Thyroid gland (tissue), 4 donors: ENCODE measurements around the gene TGFBR3. TPM values are rescaled to one million over a fixed set of nuclear protein-coding genes. Genes with fewer than 3 reads are reported as not detected.

Experiments
- DNase-seq, 2 donors: peaks; one replicate each; pipeline ENCODE4 v3.0.0-alpha.2; 2019
- H3K27ac ChIP-seq, 3 donors: fragments of 200-600 bp; sonication (generic); 1 replicate in 2 of 3; 2 replicates in 1 of 3; pipeline ENCODE4 v1.5.1; 2016 to 2019; ENCODE audit warnings: mild to moderate bottlenecking in 1 of 3, moderate library complexity in 1 of 3
- H3K27me3 ChIP-seq: fragments of 200-600 bp; sonication (generic); one replicate; pipeline ENCODE4 v1.5.1; 2019
- H3K36me3 ChIP-seq, 2 donors: fragments of 200-600 bp; sonication (generic); one replicate each; pipeline ENCODE4 v1.5.1; 2016 to 2019
- H3K4me1 ChIP-seq, 2 donors: fragments of 200-600 bp; sonication (generic); one replicate each; pipeline ENCODE4 v1.5.1; 2017 to 2019
- H3K4me3 ChIP-seq, 3 donors: fragments of 200-600 bp; sonication (generic); replicated peaks in 1 of 3; 1 replicate in 2 of 3; 2 replicates in 1 of 3; pipeline ENCODE4 v1.5.1; 2016; ENCODE audit warnings: mild to moderate bottlenecking in 1 of 3
- H3K9me3 ChIP-seq: fragments of 200-600 bp; sonication (generic); one replicate; pipeline ENCODE4 v1.5.1; 2017
- POLR2A ChIP-seq, 2 donors: fragments of 450-650 bp; IDR thresholded peaks; one replicate each; pipeline ENCODE4 v1.6.1; 2017; ENCODE audit warnings: antibody characterized with exemption in 2 of 2, mild to moderate bottlenecking in 2 of 2, moderate library complexity in 1 of 2
- WGBS, 2 donors: methylation state at CpG; one replicate each; pipeline ENCODE4 v1.1.5; 2017; 5-methylcytosine and 5-hydroxymethylcytosine counted together
- intact Hi-C: fragments of 100-400 bp; cut with DNase I; formaldehyde crosslinking; loops from one replicate; pipeline ENCODE4 v1.15.1; 2023
- total RNA-seq, 4 donors: library from RNA; depleted of rRNA; stranded (reverse); fragments of >200 nt; gene quantifications; one replicate each; pipeline ENCODE4 v1.2.3, GENCODE V29; 2016
- TF ChIP-seq, protein P1 (sequence below), 6 experiments: fragments of 200-600 bp in 3 of 6; fragments of 450-650 bp in 3 of 6; sonication (generic) in 3 of 6; IDR thresholded peaks; one replicate each; pipeline ENCODE4 v1.5.1; 2016 to 2019; ENCODE audit warnings: antibody characterized with exemption in 6 of 6, mild to moderate bottlenecking in 2 of 6, inconsistent platforms in 1 of 6, moderate library complexity in 1 of 6

The TGFBR3 gene
- total RNA-seq, 4 donors from 2014 or later = 37.2 to 223 (median 106) TPM

DNA sequence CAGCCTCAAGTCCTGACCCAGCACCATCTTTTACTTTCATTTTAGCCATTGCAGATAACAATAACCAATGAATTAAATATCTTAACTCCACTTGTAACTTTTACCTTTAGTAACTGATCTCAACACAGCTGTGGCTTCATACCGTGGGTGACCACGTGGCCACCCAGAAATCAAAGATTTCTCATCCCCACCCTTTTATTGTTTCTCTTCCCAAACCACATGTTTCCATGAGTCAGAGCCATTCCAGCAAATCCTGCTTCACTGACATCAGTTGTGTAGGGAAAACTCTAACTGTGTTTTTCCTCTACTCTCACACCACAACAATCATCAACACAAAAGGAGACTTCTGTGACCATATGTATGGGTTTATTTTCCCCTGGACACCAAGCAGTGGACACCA is 38.2 kb upstream of the TGFBR3 start:
- H3K27me3 ChIP-seq = no peaks in the 10 kb centered on the region
- H3K4me1 ChIP-seq = peaks cover 0 to 6% of the 10 kb centered on the region in 2 donors
- no peak for DNase-seq
- WGBS, 2 donors = 80 to 82% methylated on average over 2 of the region's 2 CpGs
- no peaks in the 10 kb centered on the region for H3K9me3 ChIP-seq
- intact Hi-C loops = loop anchor here (10.0 kb wide), 1 partner anchor 639 kb away; no protein-coding TSS in a partner anchor
- no peak overlapping the region for H3K4me3 ChIP-seq
- TF ChIP-seq, protein P1, sequence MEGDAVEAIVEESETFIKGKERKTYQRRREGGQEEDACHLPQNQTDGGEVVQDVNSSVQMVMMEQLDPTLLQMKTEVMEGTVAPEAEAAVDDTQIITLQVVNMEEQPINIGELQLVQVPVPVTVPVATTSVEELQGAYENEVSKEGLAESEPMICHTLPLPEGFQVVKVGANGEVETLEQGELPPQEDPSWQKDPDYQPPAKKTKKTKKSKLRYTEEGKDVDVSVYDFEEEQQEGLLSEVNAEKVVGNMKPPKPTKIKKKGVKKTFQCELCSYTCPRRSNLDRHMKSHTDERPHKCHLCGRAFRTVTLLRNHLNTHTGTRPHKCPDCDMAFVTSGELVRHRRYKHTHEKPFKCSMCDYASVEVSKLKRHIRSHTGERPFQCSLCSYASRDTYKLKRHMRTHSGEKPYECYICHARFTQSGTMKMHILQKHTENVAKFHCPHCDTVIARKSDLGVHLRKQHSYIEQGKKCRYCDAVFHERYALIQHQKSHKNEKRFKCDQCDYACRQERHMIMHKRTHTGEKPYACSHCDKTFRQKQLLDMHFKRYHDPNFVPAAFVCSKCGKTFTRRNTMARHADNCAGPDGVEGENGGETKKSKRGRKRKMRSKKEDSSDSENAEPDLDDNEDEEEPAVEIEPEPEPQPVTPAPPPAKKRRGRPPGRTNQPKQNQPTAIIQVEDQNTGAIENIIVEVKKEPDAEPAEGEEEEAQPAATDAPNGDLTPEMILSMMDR (IDR thresholded peaks at IDR 0.05) = no peak
- no peak for TF ChIP-seq POLR2A (IDR thresholded peaks at IDR 0.05)
- no peaks in the 10 kb centered on the region for H3K36me3 ChIP-seq
- no peak overlapping the region for H3K27ac ChIP-seq

DNA sequence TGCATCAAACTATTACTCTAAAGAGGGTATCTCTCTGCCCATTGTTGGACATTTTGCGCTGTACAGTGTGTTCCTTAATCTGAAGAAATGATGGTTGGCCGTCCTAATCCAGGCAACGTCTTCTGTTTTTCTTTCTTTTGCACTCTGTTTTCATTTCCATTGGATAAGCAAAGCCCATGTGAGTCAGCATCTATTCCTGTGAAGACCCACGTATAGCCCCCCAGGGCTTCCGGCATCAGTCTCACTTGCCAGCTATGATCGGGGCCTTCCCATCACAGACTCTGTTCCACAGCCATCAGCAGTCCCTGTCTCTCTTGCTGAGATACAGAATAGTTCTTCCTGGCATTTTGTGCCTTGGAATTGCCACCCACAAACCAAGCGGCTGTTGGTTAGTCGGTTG is 34.0 kb upstream of the TGFBR3 start:
- Histone ChIP-seq H3K9me3 (no peaks in the 10 kb centered on the region), H3K4me3 (no peak overlapping the region), H3K36me3 (no peaks in the 10 kb centered on the region), H3K27me3 (no peaks in the 10 kb centered on the region), H3K27ac (no peak overlapping the region), H3K4me1 (no peaks in the 10 kb centered on the region)
- no peak for DNase-seq
- 87 to 88% methylated on average over 8 of the region's 8 CpGs for WGBS, 2 donors
- intact Hi-C loops = loop anchor here (10.0 kb wide), 1 partner anchor 635 kb away; no protein-coding TSS in a partner anchor
- no peak for TF ChIP-seq POLR2A (IDR thresholded peaks at IDR 0.05)

DNA sequence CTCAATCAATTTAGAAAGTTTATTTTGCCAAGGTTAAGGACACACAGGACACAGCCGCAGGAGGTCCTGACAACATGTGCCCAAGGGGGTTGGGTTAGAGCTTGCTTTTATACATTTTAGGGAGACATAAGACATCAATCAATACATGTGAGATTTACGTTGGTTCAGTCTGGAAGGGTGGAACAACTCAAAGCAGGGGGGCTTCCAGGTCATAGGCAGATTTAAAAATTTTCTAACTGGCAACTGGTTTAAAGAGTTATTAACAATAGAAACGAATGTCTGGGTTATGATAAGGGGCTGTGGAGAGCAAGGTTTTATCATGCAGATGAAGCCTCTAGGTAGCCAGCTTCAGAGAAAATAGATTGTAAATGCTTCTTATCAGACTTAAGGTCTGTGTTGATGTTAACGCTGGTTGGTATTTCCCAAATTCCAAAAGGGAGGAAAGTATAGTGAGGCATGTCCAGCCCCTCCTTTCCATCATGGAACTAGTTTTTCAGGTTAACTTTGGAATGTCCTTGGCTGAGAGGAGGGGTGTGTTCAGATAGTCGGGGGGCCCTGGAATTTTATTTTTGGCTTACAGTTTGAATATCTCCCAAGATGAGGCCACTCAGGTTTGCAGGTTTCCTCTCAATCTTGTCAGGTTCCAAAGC is 31.0 kb upstream of the TGFBR3 start:
- H3K9me3 ChIP-seq = no peaks in the 10 kb centered on the region
- WGBS, 2 donors = 55 to 58% methylated on average over 5 of the region's 5 CpGs
- TF ChIP-seq, protein P1 (IDR thresholded peaks at IDR 0.05) = no peak
- no peak for TF ChIP-seq POLR2A (IDR thresholded peaks at IDR 0.05)
- no peaks in the 10 kb centered on the region for H3K36me3 ChIP-seq
- DNase-seq = no peak
- no peak overlapping the region for H3K4me3 ChIP-seq
- H3K27ac ChIP-seq = no peak overlapping the region
- intact Hi-C loops = no loop called here
- no peaks in the 10 kb centered on the region for H3K27me3 ChIP-seq
- no peaks in the 10 kb centered on the region for H3K4me1 ChIP-seq

DNA sequence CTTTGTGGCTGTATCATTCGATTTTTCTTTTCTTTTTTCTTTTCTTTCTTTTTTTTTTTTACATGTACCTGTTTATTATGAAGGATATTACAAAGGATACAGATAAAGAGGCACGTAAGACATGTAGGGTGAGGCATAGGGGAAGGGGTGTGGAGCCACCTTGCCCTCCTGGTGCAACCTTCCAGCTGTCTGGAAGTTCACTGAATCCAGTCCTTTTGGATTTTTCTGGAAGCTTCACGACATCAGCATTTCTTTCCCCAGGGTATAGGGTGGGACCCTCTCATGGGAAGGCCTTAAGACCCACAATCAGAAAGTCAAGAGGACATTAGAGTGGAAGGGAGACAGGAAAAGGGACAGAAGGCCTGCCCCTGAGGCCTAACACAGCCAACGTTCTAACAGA is 30.1 kb upstream of the TGFBR3 start:
- no peak overlapping the region for H3K27ac ChIP-seq
- no peak overlapping the region for H3K4me3 ChIP-seq
- DNase-seq = no peak
- H3K4me1 ChIP-seq = no peaks in the 10 kb centered on the region
- TF ChIP-seq, protein P1 (IDR thresholded peaks at IDR 0.05) = no peak
- no peak for TF ChIP-seq POLR2A (IDR thresholded peaks at IDR 0.05)
- 86 to 87% methylated on average over 4 of the region's 4 CpGs for WGBS, 2 donors
- intact Hi-C loops = no loop called here
- no peaks in the 10 kb centered on the region for H3K9me3 ChIP-seq
- no peaks in the 10 kb centered on the region for H3K36me3 ChIP-seq
- H3K27me3 ChIP-seq = no peaks in the 10 kb centered on the region

DNA sequence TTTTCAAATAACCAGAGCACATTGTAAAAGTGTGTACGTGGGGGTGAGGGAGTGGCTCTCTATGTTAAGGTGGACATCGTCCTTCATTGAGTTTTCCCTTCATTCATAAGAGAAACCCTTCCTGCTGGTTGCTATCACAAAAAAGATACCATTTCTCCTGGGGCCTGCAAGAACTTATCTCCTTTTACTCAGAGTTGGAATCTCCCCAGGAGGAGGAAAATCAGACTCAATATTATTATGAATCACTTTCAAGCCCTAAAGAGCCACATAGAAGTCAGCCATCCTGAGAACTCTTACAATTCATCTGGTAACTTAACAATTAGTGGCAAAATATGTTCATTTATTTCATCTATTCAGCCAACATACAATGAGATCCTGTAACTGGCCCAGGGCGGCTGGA is 27.1 kb upstream of the TGFBR3 start:
- no peak for DNase-seq
- H3K4me3 ChIP-seq = no peak overlapping the region
- H3K27ac ChIP-seq = no peak overlapping the region
- H3K27me3 ChIP-seq = no peaks in the 10 kb centered on the region
- TF ChIP-seq, protein P1 (IDR thresholded peaks at IDR 0.05) = no peak
- no peak for TF ChIP-seq POLR2A (IDR thresholded peaks at IDR 0.05)
- no peaks in the 10 kb centered on the region for H3K36me3 ChIP-seq
- no peaks in the 10 kb centered on the region for H3K9me3 ChIP-seq
- intact Hi-C loops = no loop called here
- WGBS, 2 donors = 74 to 80% methylated on average over 3 of the region's 3 CpGs
- no peaks in the 10 kb centered on the region for H3K4me1 ChIP-seq
